AG04449 (cell line): ENCODE data around the gene TNRC18.

ENCODE experiments used
- CTCF ChIA-PET: fragments of 350-600 bp; formaldehyde crosslinking; extraction: SDS; loops from one replicate; lab custom pipeline; 2021; ENCODE audit warnings: antibody characterized with exemption; lab: Yijun Ruan, JAX
- POLR2A ChIA-PET: fragments of 400-600, 350-600 bp; formaldehyde crosslinking; extraction: SDS; loops from one replicate; lab custom pipeline; 2020; ENCODE audit warnings: antibody characterized with exemption, inconsistent platforms; lab: Yijun Ruan, JAX
- DNase-seq: peaks from one replicate; pipeline ENCODE4 v3.0.0-alpha.2; 2010; ENCODE audit warnings: low read depth, low spot score
- H3K4me3 ChIP-seq: 2 replicates; pipeline ENCODE4 v1.5.1; 2011; ENCODE audit warnings: low read depth, mild to moderate bottlenecking, control low read depth, low read length
- CTCF ChIP-seq: IDR thresholded peaks from one replicate; pipeline ENCODE4 v1.5.1; 2011; ENCODE audit warnings: mild to moderate bottlenecking, moderate library complexity, low read length, control low read depth, inconsistent platforms; ENCODE audit not compliant: insufficient read depth; ENCODE audit errors: missing control alignments

TNRC18 gene

GRCh38 chr7:5356751-5357119 lies 66.9 kb downstream of the TNRC18 start:
- DNase-seq: no peak
- no peak for TF ChIP-seq CTCF
- POLR2A ChIA-PET: no interaction called here
- H3K4me3 ChIP-seq: no peak overlapping the region
- CTCF ChIA-PET: interaction anchor here (5.6 kb wide), 1 partner anchor 9 kb away, joined by 66 read pairs; no protein-coding TSS in a partner anchor

- ChIA-PET CTCF (interaction anchor here (1.3 to 5.6 kb wide), 2 partner anchors 10 to 11 kb away, joined by 3 to 66 read pairs; no protein-coding TSS in a partner anchor), POLR2A (interaction anchor here (0.5 kb wide), 1 partner anchor 14 kb away, joined by 3 read pairs; no protein-coding TSS in a partner anchor)
- TF ChIP-seq CTCF: no peak
- no peak for DNase-seq
- H3K4me3 ChIP-seq: no peak overlapping the region
Measured at GRCh38 chr7:5354460-5355232, 69.0 kb downstream of the TNRC18 start.

GRCh38 chr7:5352440-5353010 lies 71.1 kb downstream of the TNRC18 start:
- no peak for TF ChIP-seq CTCF
- no peak overlapping the region for H3K4me3 ChIP-seq
- CTCF ChIA-PET: interaction anchor here (5.6 kb wide), 1 partner anchor 13 kb away, joined by 66 read pairs; no protein-coding TSS in a partner anchor
- no peak for DNase-seq
- POLR2A ChIA-PET: interaction anchor here (0.5 kb wide), 1 partner anchor 12 kb away, joined by 3 read pairs; no protein-coding TSS in a partner anchor

- no peak overlapping the region for H3K4me3 ChIP-seq
- DNase-seq: no peak
- ChIA-PET CTCF (interaction anchor here (1.0 to 1.8 kb wide), 4 partner anchors 9 to 16 kb away, joined by 3 to 7 read pairs (median 4); no protein-coding TSS in a partner anchor), POLR2A (interaction anchor here (0.5 kb wide), 1 partner anchor 11 kb away, joined by 3 read pairs; no protein-coding TSS in a partner anchor)
- TF ChIP-seq CTCF: no peak
Measured at GRCh38 chr7:5351507-5352265, 71.9 kb downstream of the TNRC18 start.

GRCh38 chr7:5350600-5351385 lies 72.8 kb downstream of the TNRC18 start:
- DNase-seq: no peak
- ChIA-PET CTCF (interaction anchor here (1.0 to 1.8 kb wide), 5 partner anchors 8 to 17 kb away, joined by 3 to 7 read pairs (median 3); no protein-coding TSS in a partner anchor), POLR2A (no interaction called here)
- no peak for TF ChIP-seq CTCF
- H3K4me3 ChIP-seq: no peak overlapping the region
